Measurements from ENCODE around the gene LCE4A. TPM values are rescaled to one million over a fixed set of nuclear protein-coding genes. Genes with fewer than 3 reads are reported as not detected.

LCE4A gene
- total RNA-seq, 2 donors from 2014 or later = not detected

GRCh38 chr1:152725261-152725660, 17.3 kb downstream of the LCE4A start:
- Mint-ChIP-seq H3K9me3 (no peaks in the 10 kb centered on the region), H3K4me1 (ENCODE audit: low read depth in 2 of 2) (no peaks in the 10 kb centered on the region), H3K4me3 (no peak overlapping the region), H3K36me3 (no peaks in the 10 kb centered on the region), H3K27me3 (peaks cover 13 to 14% of the 10 kb centered on the region in 2 donors), H3K27ac (no peak overlapping the region)
- ATAC-seq (no peak), DNase-seq (ENCODE audit: low spot score) (no peak)

- Mint-ChIP-seq H3K4me1 (ENCODE audit: low read depth in 2 of 2) (no peaks in the 10 kb centered on the region), H3K36me3 (no peaks in the 10 kb centered on the region), H3K27me3 (peaks cover 5% of the 10 kb centered on the region in 2 donors), H3K4me3 (no peak overlapping the region), H3K27ac (no peak overlapping the region), H3K9me3 (no peaks in the 10 kb centered on the region)
- ATAC-seq = no peak
- no peak for DNase-seq (ENCODE audit: low spot score)
Measured at GRCh38 chr1:152728986-152729385, 21.0 kb downstream of the LCE4A start.

DNA sequence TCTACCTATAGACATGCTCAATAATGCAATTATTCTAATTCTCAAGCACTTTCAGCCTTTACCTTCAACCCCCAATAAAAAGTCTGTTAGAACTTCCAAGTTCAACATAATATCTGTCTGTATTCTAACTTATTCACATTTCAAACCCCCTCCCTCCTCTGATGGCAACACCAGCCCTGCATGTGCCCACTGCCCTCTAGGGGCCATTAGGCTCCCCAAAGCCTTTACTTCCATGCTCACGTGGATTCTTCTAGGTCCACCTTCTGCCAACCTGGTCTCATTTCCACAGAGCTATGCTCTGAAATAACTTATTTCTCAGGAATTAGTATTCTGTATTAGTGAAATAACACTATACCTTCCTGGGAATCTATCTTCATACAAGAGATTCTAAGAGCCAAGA, 27.7 kb downstream of the LCE4A start:
- H3K4me1 Mint-ChIP-seq (ENCODE audit: low read depth in 2 of 2) = no peaks in the 10 kb centered on the region
- DNase-seq (ENCODE audit: low spot score) = no peak
- H3K27ac Mint-ChIP-seq = no peak overlapping the region
- peaks cover 23 to 48% of the 10 kb centered on the region in 2 donors for H3K27me3 Mint-ChIP-seq
- no peaks in the 10 kb centered on the region for H3K9me3 Mint-ChIP-seq
- no peak overlapping the region for H3K4me3 Mint-ChIP-seq
- no peaks in the 10 kb centered on the region for H3K36me3 Mint-ChIP-seq
- ATAC-seq = no peak

- Mint-ChIP-seq H3K36me3 (no peaks in the 10 kb centered on the region), H3K27ac (no peak overlapping the region), H3K9me3 (no peaks in the 10 kb centered on the region), H3K4me3 (no peak overlapping the region), H3K27me3 (peaks cover 32 to 55% of the 10 kb centered on the region in 2 donors), H3K4me1 (ENCODE audit: low read depth in 2 of 2) (no peaks in the 10 kb centered on the region)
- DNase-seq (ENCODE audit: low spot score) = no peak
- no peak for ATAC-seq
Measured at GRCh38 chr1:152737997-152738396, 30.0 kb downstream of the LCE4A start.

DNA sequence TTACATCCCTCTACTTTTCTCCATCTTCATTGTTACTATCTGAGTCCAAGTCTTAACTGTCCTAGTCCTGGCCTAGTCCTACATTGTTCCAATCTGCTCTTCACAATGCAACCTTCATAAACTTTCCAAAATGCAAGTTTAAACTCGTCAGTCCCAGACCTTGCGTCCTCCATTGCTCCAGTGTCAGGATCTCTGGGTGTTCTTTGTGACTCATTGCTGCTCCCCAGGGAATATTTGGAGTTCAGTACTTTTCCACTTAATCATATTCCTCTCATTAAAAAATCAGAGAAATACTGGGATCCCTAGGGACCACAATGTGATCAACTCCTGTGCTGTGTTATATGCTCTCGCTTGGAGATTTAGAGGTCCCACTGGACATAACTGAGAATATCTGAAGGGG, 31.9 kb downstream of the LCE4A start:
- Mint-ChIP-seq H3K4me3 (no peak overlapping the region), H3K27ac (no peak overlapping the region), H3K27me3 (peaks cover 36 to 51% of the 10 kb centered on the region in 2 donors), H3K4me1 (ENCODE audit: low read depth in 2 of 2) (no peaks in the 10 kb centered on the region), H3K36me3 (no peaks in the 10 kb centered on the region), H3K9me3 (no peaks in the 10 kb centered on the region)
- no peak for DNase-seq (ENCODE audit: low spot score)
- ATAC-seq = no peak

DNA sequence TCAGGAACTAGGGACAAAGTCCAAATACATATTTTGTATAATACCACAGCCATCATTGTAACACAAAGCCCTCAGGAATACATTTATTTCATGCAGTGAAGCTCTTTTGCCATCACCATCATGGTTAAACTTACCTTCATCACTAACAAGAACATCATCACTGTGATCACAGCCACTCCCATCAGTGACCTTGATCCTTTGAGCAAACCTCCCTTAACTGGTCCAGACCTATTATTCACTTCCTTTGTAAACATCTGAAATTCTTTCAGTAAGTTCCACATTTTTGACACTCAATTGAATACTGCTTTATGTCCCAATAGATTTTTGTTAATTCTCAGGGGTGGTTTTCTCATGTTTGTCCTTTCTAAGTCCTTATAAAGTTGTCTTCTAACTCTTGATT, 33.7 kb downstream of the LCE4A start:
- H3K4me1 Mint-ChIP-seq (ENCODE audit: low read depth in 2 of 2) = no peaks in the 10 kb centered on the region
- no peak overlapping the region for H3K4me3 Mint-ChIP-seq
- H3K27me3 Mint-ChIP-seq = peaks cover 31 to 50% of the 10 kb centered on the region in 2 donors
- H3K27ac Mint-ChIP-seq = no peak overlapping the region
- ATAC-seq (no peak), DNase-seq (ENCODE audit: low spot score) (no peak)
- H3K36me3 Mint-ChIP-seq = no peaks in the 10 kb centered on the region
- no peaks in the 10 kb centered on the region for H3K9me3 Mint-ChIP-seq

DNA sequence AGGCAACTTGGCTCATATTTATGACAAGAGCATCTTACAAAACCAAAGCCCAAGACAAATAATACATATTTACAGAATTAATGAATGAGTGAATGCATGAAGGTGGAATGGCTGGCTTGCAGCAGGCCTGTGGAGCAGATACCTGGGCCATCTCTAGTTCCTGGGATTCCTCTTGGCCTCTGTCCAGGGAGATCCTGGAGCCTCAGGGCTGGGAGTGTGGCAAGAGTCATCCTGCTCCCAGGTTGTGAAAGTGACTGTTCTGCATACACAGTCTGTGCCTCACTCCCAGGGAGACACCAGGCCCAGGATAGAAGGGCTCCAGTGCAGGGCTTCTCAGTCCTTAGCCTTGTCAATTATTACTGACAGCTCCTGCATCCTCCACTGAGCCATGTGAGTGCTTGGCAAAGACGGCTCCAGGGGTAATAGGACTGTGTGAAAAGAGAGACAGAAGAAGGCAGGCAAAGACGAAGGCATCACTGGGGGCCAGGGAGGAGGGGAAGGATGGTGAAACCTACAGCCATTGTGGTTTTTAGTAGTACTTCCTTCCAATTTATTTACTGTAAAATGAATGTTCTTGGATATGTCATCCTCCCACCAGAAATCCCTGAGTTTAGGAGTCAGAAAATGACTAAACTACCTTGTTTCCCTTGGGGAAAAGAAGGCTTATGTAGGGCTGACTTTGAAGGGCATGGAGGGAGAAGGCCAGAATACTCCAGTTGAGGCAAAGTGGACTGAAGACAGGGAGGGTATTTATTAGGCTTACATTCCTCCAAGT, 35.6 kb downstream of the LCE4A start:
- ATAC-seq (no peak), DNase-seq (ENCODE audit: low spot score) (no peak)
- Mint-ChIP-seq H3K4me1 (ENCODE audit: low read depth in 2 of 2) (no peaks in the 10 kb centered on the region), H3K36me3 (no peaks in the 10 kb centered on the region), H3K27me3 (peaks cover 27 to 51% of the 10 kb centered on the region in 2 donors), H3K4me3 (no peak overlapping the region), H3K27ac (no peak overlapping the region), H3K9me3 (no peaks in the 10 kb centered on the region)

DNA sequence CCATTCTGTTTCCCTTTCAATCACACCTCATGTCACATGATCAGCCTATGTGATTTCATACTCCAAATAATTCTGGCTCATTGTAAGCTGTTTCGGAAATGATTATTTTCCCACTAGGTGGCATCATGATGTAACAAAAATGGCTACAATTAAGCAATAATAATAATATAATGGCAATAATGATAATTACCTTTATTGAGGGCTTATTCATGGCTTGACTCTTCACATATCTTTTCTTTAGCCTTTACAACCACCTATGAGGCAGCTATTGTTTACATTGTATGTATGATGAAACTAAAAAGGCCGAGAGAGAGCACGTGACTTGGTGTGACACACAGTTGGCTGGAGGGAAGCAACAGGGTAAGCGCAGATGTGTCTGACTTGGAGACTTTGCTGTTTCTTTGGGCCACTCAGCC, 37.3 kb downstream of the LCE4A start:
- no peaks in the 10 kb centered on the region for H3K36me3 Mint-ChIP-seq
- H3K9me3 Mint-ChIP-seq = no peaks in the 10 kb centered on the region
- H3K27ac Mint-ChIP-seq = no peak overlapping the region
- ATAC-seq = no peak
- H3K27me3 Mint-ChIP-seq = peaks cover 24 to 48% of the 10 kb centered on the region in 2 donors
- H3K4me3 Mint-ChIP-seq = no peak overlapping the region
- no peak for DNase-seq (ENCODE audit: low spot score)
- H3K4me1 Mint-ChIP-seq (ENCODE audit: low read depth in 2 of 2) = no peaks in the 10 kb centered on the region

DNA sequence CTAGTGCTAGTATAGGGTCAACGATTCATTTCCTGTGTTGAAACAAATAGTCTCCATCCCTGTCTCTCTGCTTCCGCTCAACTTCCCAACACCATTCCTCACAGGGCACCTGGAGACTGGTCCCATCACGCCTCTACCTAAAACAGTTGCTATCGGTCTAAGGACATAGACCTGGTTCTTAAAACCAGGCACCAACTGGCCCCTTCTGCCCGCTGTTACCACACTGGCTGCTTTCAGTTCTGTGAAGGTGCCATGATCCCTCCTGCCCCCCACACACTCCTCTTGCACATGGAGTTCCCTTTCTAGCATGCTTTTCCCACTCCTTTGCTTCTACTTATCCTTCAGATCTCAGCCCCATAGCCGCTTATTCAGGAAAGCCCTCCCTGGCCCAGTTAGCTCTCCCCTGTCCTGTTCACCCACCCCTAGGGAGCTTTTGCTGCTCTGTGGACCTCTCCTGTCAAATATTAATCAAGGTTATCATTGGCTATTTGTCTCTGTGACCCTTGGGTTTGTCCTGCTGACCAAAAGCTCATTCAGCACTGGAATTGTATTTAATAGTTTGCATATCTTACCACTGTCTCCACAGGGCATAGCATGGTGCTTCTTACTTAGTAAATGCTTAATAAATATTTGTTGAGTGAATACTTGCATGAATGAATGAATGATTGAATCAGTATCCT, 37.9 kb downstream of the LCE4A start:
- no peaks in the 10 kb centered on the region for H3K4me1 Mint-ChIP-seq (ENCODE audit: low read depth in 2 of 2)
- no peak overlapping the region for H3K4me3 Mint-ChIP-seq
- DNase-seq (ENCODE audit: low spot score) = no peak
- no peak for ATAC-seq
- no peaks in the 10 kb centered on the region for H3K9me3 Mint-ChIP-seq
- H3K27ac Mint-ChIP-seq = no peak overlapping the region
- peaks cover 30 to 54% of the 10 kb centered on the region in 2 donors for H3K27me3 Mint-ChIP-seq
- H3K36me3 Mint-ChIP-seq = no peaks in the 10 kb centered on the region

- H3K27me3 Mint-ChIP-seq = peaks cover 32 to 67% of the 10 kb centered on the region in 2 donors
- no peak overlapping the region for H3K27ac Mint-ChIP-seq
- no peak overlapping the region for H3K4me3 Mint-ChIP-seq
- H3K9me3 Mint-ChIP-seq = no peaks in the 10 kb centered on the region
- ATAC-seq (no peak), DNase-seq (ENCODE audit: low spot score) (no peak)
- H3K36me3 Mint-ChIP-seq = no peaks in the 10 kb centered on the region
- no peaks in the 10 kb centered on the region for H3K4me1 Mint-ChIP-seq (ENCODE audit: low read depth in 2 of 2)
Measured at GRCh38 chr1:152747831-152748230, 39.9 kb downstream of the LCE4A start.

GRCh38 chr1:152752225-152752624, 44.3 kb downstream of the LCE4A start:
- Mint-ChIP-seq H3K27me3 (peaks cover 36 to 75% of the 10 kb centered on the region in 2 donors), H3K27ac (no peak overlapping the region), H3K4me1 (ENCODE audit: low read depth in 2 of 2) (no peaks in the 10 kb centered on the region), H3K9me3 (no peaks in the 10 kb centered on the region), H3K4me3 (no peak overlapping the region), H3K36me3 (no peaks in the 10 kb centered on the region)
- no peak for ATAC-seq
- no peak for DNase-seq (ENCODE audit: low spot score)

GRCh38 chr1:152753586-152753985, 45.6 kb downstream of the LCE4A start:
- DNase-seq (ENCODE audit: low spot score) = no peak
- H3K4me1 Mint-ChIP-seq (ENCODE audit: low read depth in 2 of 2) = no peaks in the 10 kb centered on the region
- H3K27ac Mint-ChIP-seq = no peak overlapping the region
- H3K27me3 Mint-ChIP-seq = peaks cover 38 to 64% of the 10 kb centered on the region in 2 donors
- ATAC-seq = no peak
- no peak overlapping the region for H3K4me3 Mint-ChIP-seq
- H3K36me3 Mint-ChIP-seq = no peaks in the 10 kb centered on the region
- H3K9me3 Mint-ChIP-seq = no peaks in the 10 kb centered on the region

DNA sequence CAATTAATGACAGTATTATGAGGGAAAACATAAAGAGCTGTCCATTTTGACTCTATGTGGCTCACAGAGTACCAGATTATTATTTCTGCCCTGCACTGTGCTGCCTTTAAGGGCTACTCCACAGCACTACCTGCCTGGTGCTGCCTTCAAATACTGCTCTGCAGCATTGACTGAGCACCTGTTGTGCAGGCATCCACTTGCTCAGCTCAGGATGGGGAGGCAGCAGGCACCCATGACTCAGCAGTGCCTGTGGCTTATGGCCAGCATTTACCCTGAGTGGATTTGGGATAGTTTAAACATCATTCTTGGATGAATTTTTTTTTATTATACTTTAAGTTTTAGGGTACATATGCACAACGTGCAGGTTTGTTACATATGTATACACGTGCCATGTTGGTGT, 48.9 kb downstream of the LCE4A start:
- Mint-ChIP-seq H3K4me1 (ENCODE audit: low read depth in 2 of 2) (no peaks in the 10 kb centered on the region), H3K27me3 (peaks cover 26 to 49% of the 10 kb centered on the region in 2 donors), H3K9me3 (no peaks in the 10 kb centered on the region), H3K4me3 (no peak overlapping the region), H3K36me3 (no peaks in the 10 kb centered on the region), H3K27ac (no peak overlapping the region)
- DNase-seq (ENCODE audit: low spot score) = no peak
- no peak for ATAC-seq

GRCh38 chr1:152757747-152758146, 49.8 kb downstream of the LCE4A start, which contains the start of gene KPRP:
Gene KPRP (plus strand): TSS chr1:152758025. CDS start chr1:152759589, 1,564 bp downstream.
- Mint-ChIP-seq H3K36me3 (no peaks in the 10 kb centered on the region), H3K27me3 (peaks cover 22 to 44% of the 10 kb centered on the region in 2 donors), H3K4me1 (ENCODE audit: low read depth in 2 of 2) (no peaks in the 10 kb centered on the region), H3K9me3 (no peaks in the 10 kb centered on the region), H3K4me3 (no peak within 1 kb of the TSS), H3K27ac (no peak within 1 kb of the TSS)
- DNase-seq (ENCODE audit: low spot score) (no peak), ATAC-seq (no peak)

Data from natural killer cell treated with Interleukin-12 subunit alpha and Interleukin-12 subunit beta and Interleukin-15 and Interleukin-18, amount 100 ng/mL, for 72 hours (primary cell).